MG63 (cell line): ENCODE measurements around the gene UBL3. TPM values are rescaled to one million over a fixed set of nuclear protein-coding genes. Genes with fewer than 3 reads are reported as not detected.
A peak's percentile ranks its signal among the peaks of the same experiment; 100 is the strongest.

Experiments
- DNase-seq: peaks from one replicate; pipeline ENCODE4 v3.0.0-alpha.2; 2020
- H3K27me3 ChIP-seq: fragments of 250-450 bp; sonication (Bioruptor Pico); 2 replicates; pipeline ENCODE4 v1.5.1; 2020; ENCODE audit warnings: mild to moderate bottlenecking, moderate library complexity
- H3K36me3 ChIP-seq: fragments of 250-450 bp; sonication (Bioruptor Pico); 2 replicates; pipeline ENCODE4 v1.5.1; 2020; ENCODE audit warnings: mild to moderate bottlenecking, moderate library complexity
- H3K4me3 ChIP-seq: fragments of 250-450 bp; sonication (Bioruptor Pico); 2 replicates; pipeline ENCODE4 v1.5.1; 2020; ENCODE audit warnings: mild to moderate bottlenecking, moderate library complexity
- H3K9me3 ChIP-seq: fragments of 250-450 bp; sonication (Bioruptor Pico); 2 replicates; pipeline ENCODE4 v1.5.1; 2020; ENCODE audit warnings: mild to moderate bottlenecking, moderate library complexity
- total RNA-seq: library from RNA; depleted of rRNA; stranded (reverse); fragments of >200 nt; shearing (Covaris generic); gene quantifications from 2 replicates; pipeline ENCODE4 v1.2.3, GENCODE V29; 2014; ENCODE audit warnings: low replicate concordance

UBL3 gene
- total RNA-seq, 1 experiment from 2014 or later, result 11.4 TPM

- H3K27me3 ChIP-seq, result no peaks in the 10 kb centered on the region
- H3K9me3 ChIP-seq, result no peaks in the 10 kb centered on the region
- H3K36me3 ChIP-seq, result no peaks in the 10 kb centered on the region
- DNase-seq, result no peak
- H3K4me3 ChIP-seq, result no peak overlapping the region
Measured at GRCh38 chr13:29800687-29801086, 49.7 kb downstream of the UBL3 start.

GRCh38 chr13:29799041-29799440 lies 51.4 kb downstream of the UBL3 start:
- no peak for DNase-seq

GRCh38 chr13:29791997-29792780 lies 58.2 kb downstream of the UBL3 start:
- Histone ChIP-seq H3K4me3 (no peak overlapping the region), H3K27me3 (no peaks in the 10 kb centered on the region), H3K9me3 (no peaks in the 10 kb centered on the region), H3K36me3 (no peaks in the 10 kb centered on the region)
- DNase-seq, result no peak

More at GRCh38 chr13:29799041-29799440, 51.4 kb downstream of the UBL3 start:
- Histone ChIP-seq H3K36me3 (no peaks in the 10 kb centered on the region), H3K4me3 (no peak overlapping the region), H3K27me3 (no peaks in the 10 kb centered on the region), H3K9me3 (no peaks in the 10 kb centered on the region)

- H3K36me3 ChIP-seq, result no peaks in the 10 kb centered on the region
- no peaks in the 10 kb centered on the region for H3K9me3 ChIP-seq
- no peaks in the 10 kb centered on the region for H3K27me3 ChIP-seq
- no peak for DNase-seq
- no peak overlapping the region for H3K4me3 ChIP-seq
Measured at GRCh38 chr13:29791508-29791907, 58.9 kb downstream of the UBL3 start.

- Histone ChIP-seq H3K36me3 (no peaks in the 10 kb centered on the region), H3K27me3 (no peaks in the 10 kb centered on the region), H3K4me3 (no peak overlapping the region), H3K9me3 (no peaks in the 10 kb centered on the region)
- no peak for DNase-seq
Measured at GRCh38 chr13:29786698-29787097, 63.7 kb downstream of the UBL3 start.

- Histone ChIP-seq H3K4me3 (no peak overlapping the region), H3K27me3 (no peaks in the 10 kb centered on the region), H3K36me3 (no peaks in the 10 kb centered on the region), H3K9me3 (no peaks in the 10 kb centered on the region)
- no peak for DNase-seq
Measured at GRCh38 chr13:29785978-29786377, 64.4 kb downstream of the UBL3 start.

GRCh38 chr13:29782798-29783197 lies 67.6 kb downstream of the UBL3 start:
- Histone ChIP-seq H3K27me3 (no peaks in the 10 kb centered on the region), H3K36me3 (no peaks in the 10 kb centered on the region), H3K9me3 (no peaks in the 10 kb centered on the region), H3K4me3 (no peak overlapping the region)
- peak; percentile 9 for DNase-seq

- Histone ChIP-seq H3K4me3 (no peak overlapping the region), H3K36me3 (no peaks in the 10 kb centered on the region), H3K9me3 (no peaks in the 10 kb centered on the region), H3K27me3 (no peaks in the 10 kb centered on the region)
- no peak for DNase-seq
Measured at GRCh38 chr13:29774830-29775229, 75.6 kb downstream of the UBL3 start.

GRCh38 chr13:29771247-29771646 lies 79.2 kb downstream of the UBL3 start:
- H3K27me3 ChIP-seq, result no peaks in the 10 kb centered on the region
- H3K4me3 ChIP-seq, result no peak overlapping the region
- no peaks in the 10 kb centered on the region for H3K36me3 ChIP-seq
- no peak for DNase-seq
- H3K9me3 ChIP-seq, result no peaks in the 10 kb centered on the region

- DNase-seq, result no peak
Measured at GRCh38 chr13:29767006-29767405, 83.4 kb downstream of the UBL3 start.

GRCh38 chr13:29763436-29764180 lies 86.8 kb downstream of the UBL3 start:
- Histone ChIP-seq H3K4me3 (no peak overlapping the region), H3K36me3 (no peaks in the 10 kb centered on the region), H3K9me3 (no peaks in the 10 kb centered on the region), H3K27me3 (no peaks in the 10 kb centered on the region)
- DNase-seq, result peak; percentile 5

More at GRCh38 chr13:29767006-29767405, 83.4 kb downstream of the UBL3 start:
- Histone ChIP-seq H3K9me3 (no peaks in the 10 kb centered on the region), H3K4me3 (no peak overlapping the region), H3K27me3 (no peaks in the 10 kb centered on the region), H3K36me3 (no peaks in the 10 kb centered on the region)

GRCh38 chr13:29761815-29762214 lies 88.6 kb downstream of the UBL3 start:
- no peaks in the 10 kb centered on the region for H3K36me3 ChIP-seq
- H3K9me3 ChIP-seq, result no peaks in the 10 kb centered on the region
- no peak overlapping the region for H3K4me3 ChIP-seq
- H3K27me3 ChIP-seq, result no peaks in the 10 kb centered on the region
- no peak for DNase-seq

- no peak for DNase-seq
- H3K27me3 ChIP-seq, result no peaks in the 10 kb centered on the region
- H3K36me3 ChIP-seq, result no peaks in the 10 kb centered on the region
- H3K9me3 ChIP-seq, result no peaks in the 10 kb centered on the region
- no peak overlapping the region for H3K4me3 ChIP-seq
Measured at GRCh38 chr13:29761160-29761559, 89.3 kb downstream of the UBL3 start.

GRCh38 chr13:29760544-29760943 lies 89.9 kb downstream of the UBL3 start:
- DNase-seq, result no peak
- H3K9me3 ChIP-seq, result no peaks in the 10 kb centered on the region
- H3K4me3 ChIP-seq, result no peak overlapping the region
- H3K27me3 ChIP-seq, result no peaks in the 10 kb centered on the region
- H3K36me3 ChIP-seq, result no peaks in the 10 kb centered on the region

- DNase-seq, result no peak
- Histone ChIP-seq H3K9me3 (no peaks in the 10 kb centered on the region), H3K36me3 (no peaks in the 10 kb centered on the region), H3K27me3 (no peaks in the 10 kb centered on the region), H3K4me3 (no peak overlapping the region)
Measured at GRCh38 chr13:29758531-29759114, 91.8 kb downstream of the UBL3 start.

- Histone ChIP-seq H3K27me3 (no peaks in the 10 kb centered on the region), H3K9me3 (no peaks in the 10 kb centered on the region), H3K4me3 (no peak overlapping the region), H3K36me3 (no peaks in the 10 kb centered on the region)
- DNase-seq, result peak; percentile 59
Measured at GRCh38 chr13:29756506-29756905, 93.9 kb downstream of the UBL3 start.

GRCh38 chr13:29754473-29754806 lies 96.0 kb downstream of the UBL3 start:
- Histone ChIP-seq H3K36me3 (no peaks in the 10 kb centered on the region), H3K4me3 (no peak overlapping the region), H3K27me3 (no peaks in the 10 kb centered on the region), H3K9me3 (no peaks in the 10 kb centered on the region)
- DNase-seq, result no peak
